ELR (cell line): Measurements from ENCODE around the gene NCK2.

ENCODE experiments used
- DNase-seq: peaks from one replicate; pipeline ENCODE4 v3.0.0-alpha.2; 2015; ENCODE audit warnings: low read depth

Gene NCK2

DNA sequence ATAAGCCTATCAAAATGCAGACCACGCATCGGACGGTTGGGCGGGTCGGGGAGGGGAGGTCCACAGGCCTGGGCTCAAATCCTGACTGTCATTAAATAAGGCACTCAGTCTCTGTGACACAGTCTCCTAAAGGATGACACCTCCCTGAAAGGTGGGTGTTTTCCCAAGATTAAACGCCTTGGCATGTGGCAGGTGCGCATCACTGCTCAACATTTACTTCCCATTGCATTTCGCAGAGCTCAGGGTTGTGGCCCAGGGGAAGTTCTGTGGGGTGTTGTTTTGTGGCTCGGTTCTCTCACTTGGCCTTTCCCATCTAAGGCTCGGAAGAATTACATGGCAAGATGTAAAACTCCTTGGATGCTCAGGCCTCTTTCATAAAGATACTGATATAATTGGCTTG lies 107.4 kb downstream of the NCK2 start:
- no peak for DNase-seq

DNA sequence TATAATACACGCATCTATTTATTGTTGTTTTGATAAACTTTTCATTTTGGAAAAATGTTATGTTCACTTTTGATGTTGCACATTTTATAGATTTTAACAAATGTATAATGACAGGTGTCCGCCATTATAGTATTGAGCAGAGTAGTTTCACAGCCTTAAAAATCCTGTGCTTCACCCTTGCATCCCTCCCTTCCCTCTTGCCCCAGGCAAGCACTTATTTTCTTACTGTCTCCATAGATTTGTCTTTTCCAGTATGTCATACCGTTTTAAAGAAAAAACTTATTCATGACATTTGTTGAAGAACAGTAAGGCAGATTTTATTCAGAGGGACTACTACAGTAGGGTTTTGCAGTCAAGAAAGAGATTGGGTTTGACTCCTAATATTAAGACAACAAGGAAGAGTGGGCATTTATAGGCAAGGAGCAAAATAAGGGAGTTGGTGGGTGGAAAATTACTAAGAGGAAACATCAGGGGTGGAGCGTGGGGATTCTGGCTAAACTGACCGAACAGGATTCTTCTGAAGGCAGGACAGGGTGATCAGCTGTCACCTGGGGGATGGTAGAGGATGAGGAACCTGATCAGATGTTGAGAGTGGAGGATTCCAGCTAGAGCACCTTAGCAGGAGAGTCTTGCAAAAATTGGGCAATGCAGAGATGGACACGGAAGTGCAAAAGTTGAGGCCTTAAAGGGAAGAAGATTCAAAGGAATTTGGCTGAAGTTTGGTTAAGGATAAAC lies 108.8 kb downstream of the NCK2 start:
- DNase-seq, result no peak

DNA sequence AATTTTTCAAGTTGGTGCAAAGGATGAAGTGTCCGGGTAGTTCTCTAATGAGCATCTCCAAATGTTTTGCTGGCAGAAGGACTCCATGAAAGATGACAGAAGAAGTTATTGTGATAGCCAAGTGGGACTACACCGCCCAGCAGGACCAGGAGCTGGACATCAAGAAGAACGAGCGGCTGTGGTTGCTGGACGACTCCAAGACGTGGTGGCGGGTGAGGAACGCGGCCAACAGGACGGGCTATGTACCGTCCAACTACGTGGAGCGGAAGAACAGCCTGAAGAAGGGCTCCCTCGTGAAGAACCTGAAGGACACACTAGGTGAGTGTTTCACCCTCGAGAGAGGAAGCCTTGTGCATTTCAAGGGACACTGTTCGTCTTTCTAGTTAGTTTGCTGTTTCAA lies 110.3 kb downstream of the NCK2 start:
- no peak for DNase-seq

DNA sequence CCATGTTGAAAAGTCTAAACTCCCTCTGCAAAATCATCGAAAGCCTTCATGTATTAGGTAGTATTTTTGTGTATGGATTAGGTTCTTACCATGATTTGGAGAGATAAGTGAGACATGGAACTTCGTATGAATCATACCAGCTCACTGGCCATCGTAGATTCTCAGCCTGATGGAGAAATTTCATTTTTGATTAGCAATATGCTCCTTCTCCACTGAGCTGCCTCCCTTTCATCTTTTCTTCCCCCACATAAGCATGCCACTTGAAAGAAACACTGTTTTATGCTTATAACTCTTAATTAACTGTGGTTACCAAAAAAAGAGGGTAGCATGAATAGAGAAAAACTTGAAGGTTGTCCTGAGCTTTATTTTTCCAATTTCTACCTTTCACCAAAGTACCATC lies 111.9 kb downstream of the NCK2 start:
- DNase-seq, result no peak

DNA sequence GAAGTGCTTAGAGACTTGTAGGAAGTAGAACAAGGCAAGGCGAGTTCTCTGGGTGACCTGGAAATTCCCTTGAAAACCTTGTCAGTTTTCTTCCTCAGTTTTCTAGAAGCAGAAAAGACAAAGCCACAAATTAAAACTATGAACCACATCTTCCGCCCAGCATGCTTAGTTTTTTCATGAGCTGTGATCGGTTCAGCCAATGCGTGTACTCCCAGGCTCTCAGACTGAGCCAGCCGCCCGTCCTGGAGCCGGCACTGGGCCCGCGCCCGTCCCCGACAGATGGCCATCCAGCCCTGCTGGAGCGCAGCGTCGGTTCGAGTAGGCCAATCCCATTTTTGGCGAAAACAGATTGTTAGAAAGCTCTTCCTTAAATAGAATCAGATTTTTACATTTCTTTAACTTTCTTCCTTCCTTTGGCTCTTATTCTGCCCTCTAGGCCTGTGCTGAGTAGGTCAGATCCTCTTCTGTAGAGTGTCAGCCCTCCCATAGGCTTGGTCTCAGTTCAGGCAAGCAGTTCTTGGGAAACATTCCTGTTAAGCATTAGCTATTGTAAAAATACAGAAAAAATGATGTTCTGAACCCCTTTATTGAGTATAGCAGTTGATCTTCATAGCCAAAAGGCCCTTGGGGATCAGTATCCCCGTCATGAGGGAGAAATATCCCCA lies 112.5 kb downstream of the NCK2 start:
- no peak for DNase-seq

DNA sequence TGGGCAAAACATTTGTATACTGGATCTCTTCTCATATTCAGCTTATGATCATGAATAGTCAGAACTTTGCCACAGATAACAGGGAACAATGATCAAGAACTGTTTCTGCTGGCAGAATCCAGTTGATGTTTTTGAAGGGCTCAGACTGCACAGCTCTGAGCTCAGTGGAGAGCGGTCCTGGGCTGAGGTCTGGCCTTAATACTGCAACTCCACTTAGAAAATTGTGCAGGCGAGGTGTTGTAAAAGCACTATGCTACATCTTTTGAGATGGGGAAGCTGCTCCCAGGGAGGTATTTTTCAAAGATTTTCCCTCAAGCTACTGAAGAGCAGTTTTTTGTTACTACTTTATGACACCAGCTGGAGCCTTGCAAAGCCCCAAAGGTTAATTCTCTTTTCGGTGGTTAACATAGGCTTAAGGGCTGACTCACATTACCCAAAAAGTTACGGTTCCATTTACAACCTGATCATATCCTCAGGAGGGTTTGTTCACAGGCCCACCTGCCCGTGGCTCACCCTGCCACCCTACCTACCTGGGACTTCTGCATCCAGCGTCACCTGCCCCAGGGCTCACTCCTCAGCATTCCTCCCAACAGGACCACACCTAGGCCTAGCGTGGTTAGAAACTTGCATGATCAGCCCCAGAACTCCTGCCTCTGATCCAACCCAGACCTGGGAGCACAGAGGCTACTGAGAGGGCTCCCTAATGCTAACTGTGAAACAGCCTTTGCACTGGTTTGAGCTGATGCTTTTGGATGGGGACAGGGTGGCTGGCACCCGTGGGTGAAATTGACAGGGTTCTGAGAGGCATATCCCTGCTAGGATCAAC lies 114.4 kb downstream of the NCK2 start:
- no peak for DNase-seq

DNA sequence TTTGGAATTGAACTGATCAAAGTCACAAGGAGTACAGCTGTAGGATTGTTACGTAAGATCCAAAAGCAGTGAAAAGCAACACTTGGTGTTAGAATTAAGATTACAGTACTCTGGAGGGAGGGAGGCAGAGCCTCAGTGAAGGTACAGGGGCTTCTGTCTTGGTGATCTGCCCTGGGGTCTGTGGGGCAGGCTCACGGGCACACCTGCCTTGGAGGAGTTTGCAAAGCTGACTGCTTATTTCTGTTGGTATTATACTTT lies 114.9 kb downstream of the NCK2 start:
- no peak for DNase-seq

DNA sequence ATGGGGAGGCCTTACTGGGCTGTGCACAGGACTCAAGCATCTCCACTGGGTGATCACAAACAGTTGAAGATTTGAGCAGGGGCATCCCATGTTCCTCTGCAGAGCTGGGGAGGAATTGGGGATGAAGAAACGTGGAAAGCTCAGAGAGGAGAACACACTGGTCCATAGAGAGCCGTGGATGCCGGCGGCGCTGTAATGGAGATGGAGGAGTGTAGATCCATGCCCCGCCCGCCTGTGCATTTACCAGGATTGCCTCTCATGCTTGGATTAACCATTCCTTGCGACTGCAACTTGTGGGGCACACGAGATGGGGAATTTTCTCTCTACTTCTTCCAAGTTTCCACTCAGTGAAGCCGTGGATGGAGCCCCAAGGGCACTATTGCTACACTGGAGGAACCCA lies 115.9 kb downstream of the NCK2 start:
- DNase-seq, result no peak

DNA sequence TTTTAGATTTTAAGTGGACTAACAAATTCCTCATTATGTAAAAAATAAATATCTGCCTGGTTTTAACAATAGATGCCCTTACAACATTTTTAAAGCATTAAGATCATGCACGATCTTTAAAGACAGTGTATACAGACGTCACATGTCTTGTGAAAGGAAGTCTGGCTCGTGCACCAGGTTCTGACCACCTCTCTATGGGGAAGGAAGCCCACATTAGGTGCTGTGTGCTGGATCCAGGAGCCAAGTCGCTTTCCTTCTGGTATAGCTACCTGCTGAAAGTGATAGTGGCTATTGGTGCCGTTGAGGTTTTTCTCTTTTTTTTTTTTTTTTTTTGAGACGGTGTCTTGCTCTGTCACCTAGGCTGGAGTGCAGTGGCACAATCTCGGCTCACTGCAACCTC lies 116.5 kb downstream of the NCK2 start:
- DNase-seq, result no peak

DNA sequence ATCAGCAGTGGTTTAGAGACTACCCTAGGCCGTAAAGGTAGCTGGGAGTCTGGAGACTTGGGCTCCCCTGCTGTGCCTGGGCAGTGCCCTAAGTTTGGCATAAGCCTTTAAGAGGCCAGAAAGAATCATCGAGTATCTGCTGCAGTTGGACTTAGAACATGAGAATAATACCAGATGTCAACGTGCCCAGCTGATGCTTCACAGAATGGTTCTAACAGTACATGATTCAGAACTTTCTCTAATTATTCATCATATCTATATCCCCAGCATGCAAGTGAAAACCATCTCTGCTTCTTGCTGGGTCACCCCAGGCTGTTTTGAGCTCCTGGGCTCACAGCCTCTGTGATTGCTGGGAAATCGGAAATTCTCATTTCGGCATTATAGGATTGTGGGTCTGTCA lies 118.1 kb downstream of the NCK2 start:
- DNase-seq, result no peak

DNA sequence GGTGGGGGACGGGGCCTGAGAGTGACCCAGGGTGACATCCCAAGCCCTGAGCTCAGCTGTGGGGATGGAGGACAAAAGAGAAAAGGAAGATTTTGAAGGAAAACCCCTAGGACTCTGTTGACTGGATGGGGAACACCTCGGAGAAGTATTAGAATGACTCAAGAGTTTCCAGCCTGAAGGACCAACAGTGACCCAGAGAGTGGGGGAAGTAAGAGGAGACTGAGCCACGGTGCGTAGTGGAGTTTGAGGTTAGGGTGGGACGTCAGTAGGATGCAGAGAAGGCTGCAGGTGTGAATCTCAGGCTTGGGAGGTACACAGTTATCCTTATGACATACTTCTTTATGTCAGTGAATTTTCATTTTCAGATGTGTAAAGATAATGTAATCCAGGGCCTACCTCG lies 119.5 kb downstream of the NCK2 start:
- no peak for DNase-seq

DNA sequence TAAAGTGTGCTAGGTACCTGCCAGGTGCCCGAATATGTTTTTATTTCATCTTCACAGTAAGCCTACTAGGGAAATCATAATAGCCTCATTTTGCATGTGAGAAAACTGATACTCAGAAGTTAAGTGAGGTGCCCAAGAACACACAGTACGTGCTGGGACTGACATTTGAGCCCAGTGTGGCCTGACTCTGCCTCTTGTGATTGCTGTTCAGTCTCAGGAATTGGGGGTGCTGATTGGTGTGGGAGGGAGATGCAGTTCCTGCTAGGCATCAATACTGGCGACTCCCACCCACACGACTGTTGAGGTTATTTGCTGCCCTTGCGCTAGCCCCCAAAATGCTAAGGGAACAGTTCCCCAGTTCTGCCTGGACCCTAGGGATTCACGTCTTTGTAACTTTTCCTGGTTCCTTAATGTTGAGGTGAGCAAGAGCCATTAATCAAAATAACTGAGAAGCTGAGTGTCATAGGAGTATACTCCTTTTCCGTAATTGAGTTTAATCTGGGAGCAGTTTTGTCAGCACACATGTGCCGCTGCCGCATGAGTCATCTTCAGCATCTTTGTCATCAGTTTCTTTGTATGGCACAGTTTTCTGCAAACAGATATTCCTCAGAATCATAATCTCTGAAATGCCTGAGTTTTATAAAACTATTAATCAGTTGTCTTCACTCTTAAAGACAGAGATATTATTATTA lies 120.7 kb downstream of the NCK2 start:
- peak; percentile 44 for DNase-seq

DNA sequence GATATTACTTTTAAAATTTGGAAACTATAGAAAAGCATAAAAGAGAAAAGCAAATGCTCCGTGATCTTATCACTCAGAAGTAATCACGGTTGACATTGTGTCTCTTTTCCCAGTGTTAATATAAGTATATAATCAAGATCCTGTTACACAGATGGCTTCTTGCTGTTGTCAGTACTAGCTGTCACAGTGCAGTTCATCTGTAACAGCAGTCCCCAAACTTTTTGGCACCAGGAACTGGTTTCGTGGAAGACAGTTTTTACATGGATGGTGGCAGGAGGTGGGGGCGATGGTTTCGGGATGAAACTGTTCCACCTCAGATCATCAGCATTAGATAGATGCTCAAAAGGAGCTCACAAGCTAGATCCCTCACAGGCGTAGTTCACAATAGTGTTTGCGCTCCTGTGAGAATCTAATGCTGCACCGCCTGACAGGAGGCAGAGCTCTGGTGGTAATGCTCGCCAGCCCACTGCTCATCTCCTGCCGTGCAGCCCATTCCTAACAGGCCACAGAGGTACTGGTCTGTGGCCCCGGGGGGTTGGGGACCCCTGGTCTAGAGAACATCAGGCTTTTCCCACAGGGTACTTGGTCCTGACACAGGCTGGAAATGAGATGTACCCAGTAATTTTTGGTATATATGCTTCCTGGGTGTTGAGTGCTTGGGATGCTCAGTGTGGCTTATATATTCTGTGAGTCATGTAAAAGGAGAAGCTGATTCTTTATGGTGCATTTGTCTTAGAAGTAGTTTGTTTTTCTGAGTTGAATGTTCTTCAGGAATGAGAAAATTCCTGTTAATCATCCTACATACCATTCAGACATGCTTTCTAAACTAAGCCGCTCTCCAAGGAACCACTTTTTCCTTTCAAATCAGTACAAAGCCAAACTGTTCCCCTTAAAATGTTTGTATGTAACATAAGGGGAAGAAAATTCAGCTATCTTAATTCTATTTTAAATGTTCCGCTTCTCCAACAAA lies 121.8 kb downstream of the NCK2 start:
- DNase-seq, result peak; percentile 20

DNA sequence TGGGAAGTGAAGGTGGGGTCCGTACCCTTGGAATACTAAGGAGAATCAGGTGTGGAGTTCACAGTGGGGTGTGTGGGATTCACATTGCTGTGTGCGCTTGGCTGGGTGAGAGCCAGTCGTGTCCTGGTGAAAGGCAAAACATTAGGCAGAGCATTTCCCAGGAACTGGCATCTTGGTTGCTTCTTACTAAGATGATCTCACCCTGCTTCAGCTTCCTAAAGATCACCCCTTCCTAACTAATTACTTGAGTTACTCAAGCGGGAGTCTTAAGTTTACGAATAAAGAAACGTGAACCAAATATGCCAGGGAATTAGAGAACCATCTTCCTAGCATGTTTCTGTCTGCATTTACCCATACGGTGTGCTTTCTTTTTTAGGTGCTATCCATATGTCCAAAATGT lies 122.9 kb downstream of the NCK2 start:
- DNase-seq, result no peak

DNA sequence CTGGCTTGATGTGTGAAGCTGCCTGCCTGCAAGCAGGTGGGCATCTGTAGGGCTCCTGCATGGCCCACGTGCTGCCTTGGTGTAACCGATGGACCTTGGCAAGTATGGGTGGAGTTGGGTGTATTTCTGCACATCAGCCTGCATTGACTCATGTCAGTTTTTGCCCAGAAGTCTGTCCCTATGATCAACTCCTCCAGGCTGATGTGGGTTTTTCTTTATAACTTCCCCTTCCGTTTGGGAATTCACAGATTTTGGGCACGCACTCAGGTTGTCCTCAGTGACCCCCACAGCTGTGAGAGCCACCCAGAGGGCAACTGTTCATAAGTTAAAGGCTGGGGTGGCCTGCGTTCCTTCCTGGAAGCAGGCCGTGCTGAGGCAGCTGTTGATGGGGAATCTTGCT lies 123.3 kb downstream of the NCK2 start:
- DNase-seq, result no peak

DNA sequence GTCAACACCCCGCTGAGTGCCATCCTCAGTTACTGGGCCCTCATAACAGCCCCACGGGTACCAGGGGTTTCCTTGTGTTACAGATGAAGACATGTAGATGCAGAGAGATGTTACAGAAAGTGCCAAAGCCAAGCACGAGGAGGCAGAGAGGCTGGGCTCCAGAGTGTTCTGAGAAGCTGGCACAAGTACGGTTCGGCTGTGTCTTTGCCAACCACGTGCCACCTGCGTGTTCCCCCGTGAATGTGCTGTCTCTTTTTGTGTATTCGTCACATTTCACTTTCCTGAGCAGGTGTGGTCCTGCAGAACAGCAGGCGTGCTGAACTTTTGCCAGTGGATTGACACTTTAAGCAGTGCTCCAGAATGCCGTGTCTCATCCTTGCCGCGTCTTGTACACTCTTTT lies 124.6 kb downstream of the NCK2 start:
- no peak for DNase-seq

DNA sequence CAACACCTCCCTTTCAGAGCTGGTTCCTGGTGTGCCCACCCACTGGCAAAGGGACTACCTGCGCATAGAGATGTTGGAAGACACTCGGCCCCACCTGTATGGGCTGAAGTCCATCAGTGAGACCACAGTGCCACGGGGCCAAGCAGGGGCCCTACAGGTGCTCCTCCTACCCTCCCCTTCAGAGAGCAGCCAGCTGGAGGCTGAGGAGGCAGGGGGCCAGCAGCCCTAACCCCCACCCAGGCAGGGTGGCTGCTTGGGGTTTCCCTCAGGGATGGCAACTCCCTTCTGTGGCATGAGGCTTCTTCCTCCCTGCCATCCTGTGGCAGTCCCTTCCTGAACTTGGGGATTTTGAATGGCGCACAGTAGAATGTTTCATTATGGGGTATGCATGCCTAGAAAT lies 125.3 kb downstream of the NCK2 start:
- DNase-seq, result no peak

DNA sequence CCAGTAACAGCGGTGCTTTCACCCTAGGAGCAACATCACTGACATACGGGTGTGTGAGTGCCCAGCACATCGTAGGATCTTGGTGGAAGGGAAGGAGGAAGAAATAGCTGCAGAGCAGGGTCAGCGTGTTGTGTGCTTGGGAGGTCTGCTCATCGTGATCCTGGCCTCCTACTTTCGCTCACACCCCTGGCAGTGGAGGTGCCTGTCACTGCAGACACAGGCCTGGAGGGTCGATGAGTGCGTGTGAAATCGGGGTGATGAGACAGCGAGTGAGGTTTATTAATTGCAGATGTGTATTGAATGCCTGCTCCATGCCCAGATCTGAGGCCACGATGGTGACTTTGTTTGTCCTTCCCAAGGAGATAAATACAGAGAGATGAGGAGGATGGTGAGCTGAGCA lies 126.1 kb downstream of the NCK2 start:
- no peak for DNase-seq

DNA sequence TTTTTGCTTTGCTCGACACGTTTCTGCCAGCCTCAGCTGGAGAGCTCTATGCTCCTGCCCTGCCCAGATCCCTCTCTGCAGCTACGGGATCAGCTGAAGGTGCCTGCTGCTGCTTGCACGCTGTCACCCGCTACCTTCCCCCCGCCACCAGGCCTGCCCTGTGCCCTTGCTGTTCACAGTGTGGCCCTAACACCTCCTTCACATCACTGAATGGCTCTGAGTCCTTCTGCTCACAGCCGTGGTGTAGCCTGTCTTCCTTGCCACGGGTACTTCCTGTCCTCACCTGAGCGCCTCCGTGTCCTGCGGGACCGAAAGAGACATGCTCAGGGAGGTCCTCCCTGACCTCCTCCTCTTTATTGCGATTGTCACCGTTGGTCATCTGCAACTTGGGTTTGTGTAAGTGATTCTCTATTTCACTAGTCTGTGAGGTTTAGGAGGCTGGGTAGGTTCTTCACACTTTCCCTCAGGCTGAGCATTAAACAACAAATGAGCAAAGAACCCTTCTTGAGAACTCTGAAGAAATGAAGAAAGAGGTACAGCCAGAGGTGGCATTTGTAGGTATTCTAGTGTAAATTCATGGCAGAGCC lies 127.5 kb downstream of the NCK2 start:
- DNase-seq, result no peak

DNA sequence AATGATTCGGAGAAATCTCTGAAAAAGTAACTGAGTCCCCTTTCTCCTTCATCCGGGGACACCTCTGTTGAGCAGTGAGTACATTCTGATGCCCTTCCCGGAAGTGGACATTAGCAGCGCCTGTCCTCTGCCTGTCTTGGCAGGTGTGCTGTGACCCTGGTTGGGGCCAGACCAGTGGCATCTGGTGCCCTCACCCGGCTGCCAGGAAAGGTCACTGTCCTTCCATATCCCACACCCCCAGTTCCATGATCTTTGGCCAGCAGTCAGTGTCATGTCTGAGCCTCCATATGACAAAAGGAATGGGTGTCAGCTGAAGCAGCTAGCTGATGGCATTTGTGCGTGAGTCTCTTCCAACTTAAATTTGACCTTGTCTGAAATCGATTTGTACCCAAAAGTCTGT lies 128.1 kb downstream of the NCK2 start:
- no peak for DNase-seq

DNA sequence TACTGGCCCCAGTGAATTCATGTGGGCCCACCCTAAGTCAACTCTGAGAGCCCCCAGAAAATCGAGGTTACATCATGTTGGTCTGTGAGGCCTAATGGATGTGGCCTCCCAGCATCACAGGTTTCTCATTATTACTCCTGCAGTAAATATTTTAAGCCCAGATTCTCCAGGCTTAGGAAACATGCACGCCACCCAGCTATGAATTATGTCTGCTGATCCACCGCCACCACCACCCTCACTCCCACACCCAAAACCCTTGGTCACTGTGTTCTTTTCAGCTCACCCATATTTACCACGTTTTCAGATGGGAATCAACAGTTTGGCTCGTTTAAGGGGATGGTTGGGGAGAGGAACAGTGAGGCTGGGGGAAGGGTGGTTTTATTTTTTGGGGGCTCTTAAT lies 128.6 kb downstream of the NCK2 start:
- DNase-seq, result no peak
